HepG2 (cell line): ENCODE results near the gene MCF2L. TPM values are rescaled to one million over a fixed set of nuclear protein-coding genes. Genes with fewer than 3 reads are reported as not detected.

Source experiments
- IKZF1 ChIP-seq: fragments of 450-650 bp; IDR thresholded peaks from 2 replicates; pipeline ENCODE4 v1.7.1; 2016
- KAT8 ChIP-seq: IDR thresholded peaks from 2 replicates; pipeline ENCODE4 v1.6.1; 2016; ENCODE audit warnings: missing genetic modification reagents, missing compliant biosample characterization
- KDM6A ChIP-seq: IDR thresholded peaks from 2 replicates; pipeline ENCODE4 v1.6.1; 2016; ENCODE audit warnings: low read depth
- ZBTB1 ChIP-seq: sonication (generic); formaldehyde crosslinking; IDR thresholded peaks from 2 replicates; pipeline ENCODE4 v1.4.0; 2020; ENCODE audit warnings: missing genetic modification reagents, borderline replicate concordance
- ZNF251 ChIP-seq: sonication (generic); formaldehyde crosslinking; IDR thresholded peaks from 2 replicates; pipeline ENCODE4 v1.9.0; 2021; ENCODE audit warnings: mild to moderate bottlenecking, missing genetic modification reagents
- ZNF282 ChIP-seq: fragments of 450-650 bp; IDR thresholded peaks from 2 replicates; pipeline ENCODE4 v1.6.1; 2018; ENCODE audit not compliant: partially characterized antibody
- ZNF335 ChIP-seq: sonication (generic); formaldehyde crosslinking; IDR thresholded peaks from 2 replicates; pipeline ENCODE4 v1.4.0; 2020; ENCODE audit warnings: missing genetic modification reagents
- ZNF441 ChIP-seq: sonication (generic); formaldehyde crosslinking; IDR thresholded peaks from 2 replicates; pipeline ENCODE4 v1.7.0; 2021; ENCODE audit warnings: missing genetic modification reagents, borderline replicate concordance
- ZNF589 ChIP-seq: sonication (generic); formaldehyde crosslinking; conservative IDR thresholded peaks from 2 replicates; pipeline ENCODE4 v1.8.0; 2022; ENCODE audit warnings: mild to moderate bottlenecking, moderate library complexity, missing genetic modification reagents
- polyA plus RNA-seq, 8 experiments: library from polyadenylated mRNA; depleted of rRNA in 3 of 8; stranded (reverse) in 7 of 8; unstranded in 1 of 8; fragments of >200 nt; fragmentation: Illumina TruSeq in 4 of 8; extraction: Trizol in 4 of 8; gene quantifications; 2 replicates each; pipeline versions ENCODE4 v1.2.1 to v1.2.3, GENCODE V29; 2011 to 2016; ENCODE audit warnings: low read depth in 4 of 8, missing spikeins in 1 of 8, mixed read lengths in 1 of 8; ENCODE audit not compliant: insufficient read depth in 1 of 8
- total RNA-seq, 5 experiments: library from RNA; depleted of rRNA; stranded (reverse); fragments of >200 nt; fragmentation: Illumina TruSeq; extraction: Trizol; gene quantifications; 2 replicates each; pipeline ENCODE4 v1.2.3, GENCODE V29; 2016; ENCODE audit warnings: low read depth in 1 of 5
- TF ChIP-seq, protein P1 (sequence below): sonication (generic); formaldehyde crosslinking; IDR thresholded peaks from 2 replicates; pipeline ENCODE4 v1.4.0; 2020; ENCODE audit warnings: missing genetic modification reagents, borderline replicate concordance
- TF ChIP-seq, protein P2 (sequence below): IDR thresholded peaks from 2 replicates; pipeline ENCODE4 v1.6.1; 2016; ENCODE audit warnings: missing compliant biosample characterization, missing genetic modification reagents, borderline replicate concordance
- TF ChIP-seq, protein P3 (sequence below): sonication (generic); formaldehyde crosslinking; IDR thresholded peaks from 2 replicates; pipeline ENCODE4 v1.5.1; 2020; ENCODE audit warnings: missing genetic modification reagents, mild to moderate bottlenecking, borderline replicate concordance
- TF ChIP-seq, protein P4 (sequence below): sonication (generic); formaldehyde crosslinking; IDR thresholded peaks from 2 replicates; pipeline ENCODE4 v1.5.0; 2020; ENCODE audit warnings: missing genetic modification reagents
- TF ChIP-seq, protein P5 (sequence below): sonication (generic); formaldehyde crosslinking; IDR thresholded peaks from 2 replicates; pipeline ENCODE4 v1.5.0; 2020; ENCODE audit warnings: missing genetic modification reagents
- TF ChIP-seq, protein P6 (sequence below): sonication (generic); formaldehyde crosslinking; IDR thresholded peaks from 2 replicates; pipeline ENCODE4 v1.8.0; 2022; ENCODE audit warnings: mild to moderate bottlenecking, missing genetic modification reagents; ENCODE audit not compliant: insufficient replicate concordance

Gene MCF2L
- total and polyA plus RNA-seq, 2 of the 13 experiments (the other 11 are each of a cell fraction or from before 2014, with no cell fraction given) = 19.4 to 28.4 TPM

DNA sequence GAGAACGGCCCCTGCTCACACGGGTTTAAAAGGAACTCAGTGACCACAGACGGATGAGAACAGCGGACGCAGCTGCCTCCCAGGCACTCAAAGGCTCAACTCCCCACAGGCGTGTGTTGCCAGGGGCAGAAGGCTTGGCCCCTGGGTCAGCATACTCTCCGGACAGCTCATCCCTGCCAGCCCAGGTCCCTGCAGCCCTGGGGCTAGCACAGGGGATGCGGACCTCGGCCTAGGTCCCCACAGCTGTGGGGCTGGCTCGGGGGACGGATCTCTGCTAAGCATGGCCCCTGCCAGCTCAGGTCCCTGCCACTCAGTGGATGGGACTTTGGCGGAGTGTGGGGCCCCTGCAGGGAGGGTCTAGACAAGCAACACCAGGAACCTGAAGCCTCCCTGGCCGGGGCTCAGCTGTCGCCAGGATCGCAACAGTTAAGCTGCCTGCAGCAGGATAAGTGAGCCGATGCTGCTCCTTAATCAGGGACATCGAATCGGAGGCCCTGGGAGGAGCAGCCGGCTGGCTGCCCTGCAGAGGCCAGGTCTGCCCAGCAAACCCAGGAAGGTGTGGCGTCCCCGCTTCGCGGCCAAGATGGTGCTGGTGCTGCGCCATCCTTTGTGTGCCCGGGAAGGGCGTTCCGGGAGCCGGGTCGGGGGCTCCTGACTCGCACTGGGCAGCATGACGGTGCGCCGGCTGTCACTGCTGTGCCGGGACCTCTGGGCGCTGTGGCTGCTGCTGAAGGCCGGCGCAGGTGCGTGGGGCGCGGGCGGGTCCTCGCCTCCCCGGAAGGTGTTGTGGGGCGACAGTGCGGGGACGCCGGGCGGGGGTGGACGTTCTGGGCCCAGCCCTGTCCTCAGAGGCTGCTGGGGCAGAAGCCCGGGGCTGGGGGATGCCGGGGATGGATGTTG, 32.5 kb downstream of the MCF2L start (continued):
- TF ChIP-seq, protein P1, sequence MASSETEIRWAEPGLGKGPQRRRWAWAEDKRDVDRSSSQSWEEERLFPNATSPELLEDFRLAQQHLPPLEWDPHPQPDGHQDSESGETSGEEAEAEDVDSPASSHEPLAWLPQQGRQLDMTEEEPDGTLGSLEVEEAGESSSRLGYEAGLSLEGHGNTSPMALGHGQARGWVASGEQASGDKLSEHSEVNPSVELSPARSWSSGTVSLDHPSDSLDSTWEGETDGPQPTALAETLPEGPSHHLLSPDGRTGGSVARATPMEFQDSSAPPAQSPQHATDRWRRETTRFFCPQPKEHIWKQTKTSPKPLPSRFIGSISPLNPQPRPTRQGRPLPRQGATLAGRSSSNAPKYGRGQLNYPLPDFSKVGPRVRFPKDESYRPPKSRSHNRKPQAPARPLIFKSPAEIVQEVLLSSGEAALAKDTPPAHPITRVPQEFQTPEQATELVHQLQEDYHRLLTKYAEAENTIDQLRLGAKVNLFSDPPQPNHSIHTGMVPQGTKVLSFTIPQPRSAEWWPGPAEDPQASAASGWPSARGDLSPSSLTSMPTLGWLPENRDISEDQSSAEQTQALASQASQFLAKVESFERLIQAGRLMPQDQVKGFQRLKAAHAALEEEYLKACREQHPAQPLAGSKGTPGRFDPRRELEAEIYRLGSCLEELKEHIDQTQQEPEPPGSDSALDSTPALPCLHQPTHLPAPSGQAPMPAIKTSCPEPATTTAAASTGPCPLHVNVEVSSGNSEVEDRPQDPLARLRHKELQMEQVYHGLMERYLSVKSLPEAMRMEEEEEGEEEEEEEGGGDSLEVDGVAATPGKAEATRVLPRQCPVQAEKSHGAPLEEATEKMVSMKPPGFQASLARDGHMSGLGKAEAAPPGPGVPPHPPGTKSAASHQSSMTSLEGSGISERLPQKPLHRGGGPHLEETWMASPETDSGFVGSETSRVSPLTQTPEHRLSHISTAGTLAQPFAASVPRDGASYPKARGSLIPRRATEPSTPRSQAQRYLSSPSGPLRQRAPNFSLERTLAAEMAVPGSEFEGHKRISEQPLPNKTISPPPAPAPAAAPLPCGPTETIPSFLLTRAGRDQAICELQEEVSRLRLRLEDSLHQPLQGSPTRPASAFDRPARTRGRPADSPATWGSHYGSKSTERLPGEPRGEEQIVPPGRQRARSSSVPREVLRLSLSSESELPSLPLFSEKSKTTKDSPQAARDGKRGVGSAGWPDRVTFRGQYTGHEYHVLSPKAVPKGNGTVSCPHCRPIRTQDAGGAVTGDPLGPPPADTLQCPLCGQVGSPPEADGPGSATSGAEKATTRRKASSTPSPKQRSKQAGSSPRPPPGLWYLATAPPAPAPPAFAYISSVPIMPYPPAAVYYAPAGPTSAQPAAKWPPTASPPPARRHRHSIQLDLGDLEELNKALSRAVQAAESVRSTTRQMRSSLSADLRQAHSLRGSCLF = no peak
- no peak for TF ChIP-seq KDM6A (CRISPR knock-in tag)
- TF ChIP-seq, protein P2, sequence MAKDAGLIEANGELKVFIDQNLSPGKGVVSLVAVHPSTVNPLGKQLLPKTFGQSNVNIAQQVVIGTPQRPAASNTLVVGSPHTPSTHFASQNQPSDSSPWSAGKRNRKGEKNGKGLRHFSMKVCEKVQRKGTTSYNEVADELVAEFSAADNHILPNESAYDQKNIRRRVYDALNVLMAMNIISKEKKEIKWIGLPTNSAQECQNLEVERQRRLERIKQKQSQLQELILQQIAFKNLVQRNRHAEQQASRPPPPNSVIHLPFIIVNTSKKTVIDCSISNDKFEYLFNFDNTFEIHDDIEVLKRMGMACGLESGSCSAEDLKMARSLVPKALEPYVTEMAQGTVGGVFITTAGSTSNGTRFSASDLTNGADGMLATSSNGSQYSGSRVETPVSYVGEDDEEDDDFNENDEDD (CRISPR knock-in tag) = no peak
- no peak for TF ChIP-seq ZBTB1
- TF ChIP-seq IKZF1 = no peak
- TF ChIP-seq ZNF589 = 0 out of 2 replicates have a peak, but pooled peaks have one; percentile 26
- TF ChIP-seq, protein P3, sequence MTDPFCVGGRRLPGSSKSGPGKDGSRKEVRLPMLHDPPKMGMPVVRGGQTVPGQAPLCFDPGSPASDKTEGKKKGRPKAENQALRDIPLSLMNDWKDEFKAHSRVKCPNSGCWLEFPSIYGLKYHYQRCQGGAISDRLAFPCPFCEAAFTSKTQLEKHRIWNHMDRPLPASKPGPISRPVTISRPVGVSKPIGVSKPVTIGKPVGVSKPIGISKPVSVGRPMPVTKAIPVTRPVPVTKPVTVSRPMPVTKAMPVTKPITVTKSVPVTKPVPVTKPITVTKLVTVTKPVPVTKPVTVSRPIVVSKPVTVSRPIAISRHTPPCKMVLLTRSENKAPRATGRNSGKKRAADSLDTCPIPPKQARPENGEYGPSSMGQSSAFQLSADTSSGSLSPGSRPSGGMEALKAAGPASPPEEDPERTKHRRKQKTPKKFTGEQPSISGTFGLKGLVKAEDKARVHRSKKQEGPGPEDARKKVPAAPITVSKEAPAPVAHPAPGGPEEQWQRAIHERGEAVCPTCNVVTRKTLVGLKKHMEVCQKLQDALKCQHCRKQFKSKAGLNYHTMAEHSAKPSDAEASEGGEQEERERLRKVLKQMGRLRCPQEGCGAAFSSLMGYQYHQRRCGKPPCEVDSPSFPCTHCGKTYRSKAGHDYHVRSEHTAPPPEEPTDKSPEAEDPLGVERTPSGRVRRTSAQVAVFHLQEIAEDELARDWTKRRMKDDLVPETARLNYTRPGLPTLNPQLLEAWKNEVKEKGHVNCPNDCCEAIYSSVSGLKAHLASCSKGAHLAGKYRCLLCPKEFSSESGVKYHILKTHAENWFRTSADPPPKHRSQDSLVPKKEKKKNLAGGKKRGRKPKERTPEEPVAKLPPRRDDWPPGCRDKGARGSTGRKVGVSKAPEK = peak; percentile 47; the same call in 1 of the 2 replicates
- TF ChIP-seq ZNF441 (CRISPR knock-in tag) = no peak
- peak; percentile 20; the same call in 1 of the 2 replicates for TF ChIP-seq KAT8 (CRISPR knock-in tag)
- TF ChIP-seq ZNF282 = no peak
- TF ChIP-seq, protein P4, sequence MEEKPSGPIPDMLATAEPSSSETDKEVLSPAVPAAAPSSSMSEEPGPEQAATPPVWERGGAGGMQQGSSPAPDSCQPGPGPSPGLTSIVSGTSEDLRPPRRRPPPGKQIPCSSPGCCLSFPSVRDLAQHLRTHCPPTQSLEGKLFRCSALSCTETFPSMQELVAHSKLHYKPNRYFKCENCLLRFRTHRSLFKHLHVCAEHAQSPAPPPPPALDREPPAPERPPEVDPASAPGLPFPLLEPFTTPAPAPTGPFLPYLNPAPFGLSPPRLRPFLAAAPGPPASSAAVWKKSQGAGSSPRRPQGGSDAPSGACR = no peak; the same call in 1 of the 2 replicates
- TF ChIP-seq ZNF335 (CRISPR knock-in tag) = no peak
- no peak for TF ChIP-seq ZNF251 (CRISPR knock-in tag)
- TF ChIP-seq, protein P5, sequence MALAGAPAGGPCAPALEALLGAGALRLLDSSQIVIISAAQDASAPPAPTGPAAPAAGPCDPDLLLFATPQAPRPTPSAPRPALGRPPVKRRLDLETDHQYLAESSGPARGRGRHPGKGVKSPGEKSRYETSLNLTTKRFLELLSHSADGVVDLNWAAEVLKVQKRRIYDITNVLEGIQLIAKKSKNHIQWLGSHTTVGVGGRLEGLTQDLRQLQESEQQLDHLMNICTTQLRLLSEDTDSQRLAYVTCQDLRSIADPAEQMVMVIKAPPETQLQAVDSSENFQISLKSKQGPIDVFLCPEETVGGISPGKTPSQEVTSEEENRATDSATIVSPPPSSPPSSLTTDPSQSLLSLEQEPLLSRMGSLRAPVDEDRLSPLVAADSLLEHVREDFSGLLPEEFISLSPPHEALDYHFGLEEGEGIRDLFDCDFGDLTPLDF (CRISPR knock-in tag) = no peak
- TF ChIP-seq, protein P6, sequence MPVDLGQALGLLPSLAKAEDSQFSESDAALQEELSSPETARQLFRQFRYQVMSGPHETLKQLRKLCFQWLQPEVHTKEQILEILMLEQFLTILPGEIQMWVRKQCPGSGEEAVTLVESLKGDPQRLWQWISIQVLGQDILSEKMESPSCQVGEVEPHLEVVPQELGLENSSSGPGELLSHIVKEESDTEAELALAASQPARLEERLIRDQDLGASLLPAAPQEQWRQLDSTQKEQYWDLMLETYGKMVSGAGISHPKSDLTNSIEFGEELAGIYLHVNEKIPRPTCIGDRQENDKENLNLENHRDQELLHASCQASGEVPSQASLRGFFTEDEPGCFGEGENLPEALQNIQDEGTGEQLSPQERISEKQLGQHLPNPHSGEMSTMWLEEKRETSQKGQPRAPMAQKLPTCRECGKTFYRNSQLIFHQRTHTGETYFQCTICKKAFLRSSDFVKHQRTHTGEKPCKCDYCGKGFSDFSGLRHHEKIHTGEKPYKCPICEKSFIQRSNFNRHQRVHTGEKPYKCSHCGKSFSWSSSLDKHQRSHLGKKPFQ (CRISPR knock-in tag) = peak; percentile 67
